Caco-2 (cell line): ENCODE measurements around the gene CCM2. TPM values are rescaled to one million over a fixed set of nuclear protein-coding genes. Genes with fewer than 3 reads are reported as not detected.

Experiments used
- BruUV-seq: library from RNA; stranded (reverse); fragments of 400-500 nt; replicated peaks from 2 replicates; lab custom pipeline; 2021; lab: Mats Ljungman, UMichigan
- CTCF ChIA-PET: fragments of 300-600 bp; sonication (Branson Sonifier 250); formaldehyde crosslinking; loops from one replicate; lab custom pipeline; 2022; ENCODE audit warnings: antibody characterized with exemption; lab: Charles Lee
- POLR2A ChIA-PET: fragments of 300-600 bp; sonication (Branson Sonifier 250); formaldehyde crosslinking; loops from one replicate; lab custom pipeline; 2022; ENCODE audit warnings: antibody characterized with exemption; lab: Charles Lee
- DNase-seq, 2 experiments: peaks; one replicate each; pipeline versions ENCODE4 v3.0.0 to v3.0.0-alpha.2; 2020 to 2022
- H3K27me3 ChIP-seq: replicated peaks from 2 replicates; pipeline ENCODE4 v1.6.0; 2011; ENCODE audit warnings: low read length; ENCODE audit not compliant: control insufficient read depth, insufficient read depth
- H3K36me3 ChIP-seq: 2 replicates; pipeline ENCODE4 v1.5.1; 2011; ENCODE audit warnings: low read length; ENCODE audit not compliant: control insufficient read depth, insufficient read depth
- H3K4me1 ChIP-seq: fragments of 250-450 bp; sonication (Bioruptor Pico); 2 replicates; pipeline ENCODE4 v1.5.1; 2020; ENCODE audit warnings: mild to moderate bottlenecking
- H3K4me3 ChIP-seq: 2 replicates; pipeline ENCODE4 v1.5.1; 2011; ENCODE audit warnings: low read depth, mild to moderate bottlenecking, control low read depth, low read length
- H3K9me3 ChIP-seq: fragments of 250-450 bp; sonication (Bioruptor Pico); 2 replicates; pipeline ENCODE4 v1.5.1; 2020; ENCODE audit warnings: mild to moderate bottlenecking, moderate library complexity
- H3K27ac Mint-ChIP-seq: one replicate; pipeline ENCODE4 v1.8.0; 2022; ENCODE audit warnings: mixed read lengths; ENCODE audit not compliant: unreplicated experiment
- H3K27me3 Mint-ChIP-seq: one replicate; pipeline ENCODE4 v1.8.0; 2022; ENCODE audit warnings: mixed read lengths; ENCODE audit not compliant: insufficient read depth, unreplicated experiment
- H3K36me3 Mint-ChIP-seq: one replicate; pipeline ENCODE4 v1.8.0; 2022; ENCODE audit warnings: mild to moderate bottlenecking, mixed read lengths; ENCODE audit not compliant: insufficient read depth, unreplicated experiment
- H3K4me1 Mint-ChIP-seq: one replicate; pipeline ENCODE4 v1.8.0; 2022; ENCODE audit warnings: low read depth, mixed read lengths; ENCODE audit not compliant: unreplicated experiment
- H3K4me3 Mint-ChIP-seq: one replicate; pipeline ENCODE4 v1.8.0; 2022; ENCODE audit warnings: mild to moderate bottlenecking, moderate library complexity, mixed read lengths; ENCODE audit not compliant: unreplicated experiment
- H3K9me3 Mint-ChIP-seq: one replicate; pipeline ENCODE4 v1.8.0; 2022; ENCODE audit warnings: mixed read lengths; ENCODE audit not compliant: unreplicated experiment
- intact Hi-C: fragments of 100-400 bp; cut with micrococcal nuclease; formaldehyde crosslinking; loops from one replicate; pipeline ENCODE4 v1.10.0; 2022; ENCODE audit not compliant: unreplicated experiment
- total RNA-seq: library from RNA; stranded (reverse); gene quantifications from 2 replicates; pipeline ENCODE4 v1.2.3, GENCODE V29; 2022
- TF ChIP-seq, protein P1 (sequence below), 2 experiments: fragments of 200-600 bp in 1 of 2; IDR thresholded peaks; 1 replicate in 1 of 2; 2 replicates in 1 of 2; pipeline versions ENCODE4 v1.5.1 to v1.8.0; 2011 to 2022; ENCODE audit warnings: antibody characterized with exemption in 1 of 2, control low read depth in 1 of 2, inconsistent platforms in 1 of 2, low read depth in 1 of 2, low read length in 1 of 2, mild to moderate bottlenecking in 1 of 2, moderate library complexity in 1 of 2; ENCODE audit not compliant: insufficient read depth in 1 of 2, severe bottlenecking in 1 of 2, unreplicated experiment in 1 of 2

Gene CCM2
- total RNA-seq, 1 experiment from 2014 or later = 28.2 TPM

DNA sequence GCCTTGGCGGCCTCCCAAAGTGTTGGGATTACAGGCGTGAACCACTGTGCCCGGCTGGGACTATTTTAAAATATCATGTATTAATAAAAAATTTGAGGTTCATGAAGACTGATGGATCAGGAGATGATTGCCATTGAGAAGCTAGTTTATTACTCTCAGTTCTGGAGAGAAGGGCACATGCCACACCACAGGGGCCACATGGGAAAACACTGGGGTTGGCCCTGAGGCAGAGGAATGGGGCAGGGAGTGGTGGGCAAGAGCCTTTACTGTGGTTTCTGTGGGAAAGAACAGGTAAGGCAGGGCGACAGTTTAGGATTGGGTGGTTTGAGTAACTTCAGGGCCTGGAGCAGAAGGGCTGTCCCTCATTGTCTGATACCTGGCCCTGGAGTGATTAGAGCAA is 118.3 kb downstream of the CCM2 start:
- no TSS peak for BruUV-seq

DNA sequence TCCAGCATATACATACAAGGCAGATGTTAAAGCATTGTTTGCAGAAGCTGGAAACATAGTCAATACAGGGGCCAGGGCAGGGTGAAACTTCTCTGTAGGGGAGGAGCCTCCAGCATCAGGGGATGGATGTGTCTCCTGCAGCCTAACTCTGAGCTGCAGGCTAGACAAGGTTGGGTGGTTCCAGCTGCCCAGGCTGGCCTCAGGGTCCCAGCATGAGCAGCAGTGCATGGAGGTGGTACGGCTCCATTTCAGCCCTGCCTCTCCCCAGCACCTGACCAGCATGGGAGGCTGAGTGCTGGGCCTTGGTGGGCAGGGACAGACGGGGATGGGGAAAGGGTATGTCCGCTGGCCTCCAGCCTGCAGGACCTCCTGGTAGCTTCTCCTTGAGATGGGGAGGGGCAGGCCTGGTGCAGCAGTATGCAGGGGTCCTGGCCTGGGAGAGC is 118.9 kb downstream of the CCM2 start:
- H3K4me1 Mint-ChIP-seq = no peaks in the 10 kb centered on the region
- H3K9me3 ChIP-seq = no peaks in the 10 kb centered on the region
- H3K4me3 ChIP-seq = no peak overlapping the region
- H3K4me3 Mint-ChIP-seq = no peak overlapping the region
- TF ChIP-seq, protein P1, sequence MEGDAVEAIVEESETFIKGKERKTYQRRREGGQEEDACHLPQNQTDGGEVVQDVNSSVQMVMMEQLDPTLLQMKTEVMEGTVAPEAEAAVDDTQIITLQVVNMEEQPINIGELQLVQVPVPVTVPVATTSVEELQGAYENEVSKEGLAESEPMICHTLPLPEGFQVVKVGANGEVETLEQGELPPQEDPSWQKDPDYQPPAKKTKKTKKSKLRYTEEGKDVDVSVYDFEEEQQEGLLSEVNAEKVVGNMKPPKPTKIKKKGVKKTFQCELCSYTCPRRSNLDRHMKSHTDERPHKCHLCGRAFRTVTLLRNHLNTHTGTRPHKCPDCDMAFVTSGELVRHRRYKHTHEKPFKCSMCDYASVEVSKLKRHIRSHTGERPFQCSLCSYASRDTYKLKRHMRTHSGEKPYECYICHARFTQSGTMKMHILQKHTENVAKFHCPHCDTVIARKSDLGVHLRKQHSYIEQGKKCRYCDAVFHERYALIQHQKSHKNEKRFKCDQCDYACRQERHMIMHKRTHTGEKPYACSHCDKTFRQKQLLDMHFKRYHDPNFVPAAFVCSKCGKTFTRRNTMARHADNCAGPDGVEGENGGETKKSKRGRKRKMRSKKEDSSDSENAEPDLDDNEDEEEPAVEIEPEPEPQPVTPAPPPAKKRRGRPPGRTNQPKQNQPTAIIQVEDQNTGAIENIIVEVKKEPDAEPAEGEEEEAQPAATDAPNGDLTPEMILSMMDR (IDR thresholded peaks at IDR 0.05; ENCODE audit: insufficient read depth in 1 of 2, low read depth in 1 of 2, low read length in 1 of 2, severe bottlenecking in 1 of 2, unreplicated experiment in 1 of 2) = no peak
- H3K27ac Mint-ChIP-seq = no peak overlapping the region
- no peak for DNase-seq
- no peaks in the 10 kb centered on the region for H3K36me3 ChIP-seq
- CTCF ChIA-PET = no interaction called here
- no peaks in the 10 kb centered on the region for H3K27me3 Mint-ChIP-seq
- H3K4me1 ChIP-seq = no peaks in the 10 kb centered on the region
- no TSS peak for BruUV-seq
- no peaks in the 10 kb centered on the region for H3K27me3 ChIP-seq
- no peaks in the 10 kb centered on the region for H3K36me3 Mint-ChIP-seq
- intact Hi-C loops = no loop called here
- POLR2A ChIA-PET = no interaction called here
- no peaks in the 10 kb centered on the region for H3K9me3 Mint-ChIP-seq

More for the DNA sequence above, 118.3 kb downstream of the CCM2 start:
- H3K4me1 Mint-ChIP-seq = no peaks in the 10 kb centered on the region
- POLR2A ChIA-PET = no interaction called here
- DNase-seq = no peak
- H3K4me3 Mint-ChIP-seq = no peak overlapping the region
- no peaks in the 10 kb centered on the region for H3K9me3 ChIP-seq
- intact Hi-C loops = no loop called here
- no peaks in the 10 kb centered on the region for H3K4me1 ChIP-seq
- CTCF ChIA-PET = no interaction called here
- H3K27me3 ChIP-seq = no peaks in the 10 kb centered on the region
- no peak overlapping the region for H3K4me3 ChIP-seq
- no peaks in the 10 kb centered on the region for H3K9me3 Mint-ChIP-seq
- no peaks in the 10 kb centered on the region for H3K36me3 Mint-ChIP-seq
- no peaks in the 10 kb centered on the region for H3K36me3 ChIP-seq
- no peaks in the 10 kb centered on the region for H3K27me3 Mint-ChIP-seq
- TF ChIP-seq, protein P1 (IDR thresholded peaks at IDR 0.05; ENCODE audit: insufficient read depth in 1 of 2, low read depth in 1 of 2, low read length in 1 of 2, severe bottlenecking in 1 of 2, unreplicated experiment in 1 of 2) = no peak
- no peak overlapping the region for H3K27ac Mint-ChIP-seq

DNA sequence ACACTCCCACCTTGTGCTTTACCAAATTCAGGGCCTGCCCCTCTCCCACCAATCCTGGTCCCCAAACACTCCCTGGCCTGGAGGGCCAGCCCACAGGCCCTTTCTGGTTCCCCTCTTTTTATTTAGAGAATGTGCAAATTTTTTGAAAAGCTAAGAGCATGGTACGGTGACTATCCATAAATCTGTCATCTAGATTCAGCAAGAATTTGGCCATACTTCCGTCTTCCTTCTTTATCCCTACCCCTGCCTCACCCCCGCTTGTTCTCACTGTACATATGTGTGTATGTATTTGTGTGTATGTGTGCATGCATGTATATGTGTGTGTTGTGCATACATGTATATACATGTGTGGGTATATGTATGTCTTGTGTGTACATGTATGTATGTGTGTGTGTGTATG is 119.5 kb downstream of the CCM2 start:
- DNase-seq = no peak
- ChIA-PET CTCF (no interaction called here), POLR2A (no interaction called here)
- intact Hi-C loops = no loop called here
- H3K4me3 ChIP-seq = no peak overlapping the region
- no peaks in the 10 kb centered on the region for H3K4me1 ChIP-seq
- no peak overlapping the region for H3K27ac Mint-ChIP-seq
- no peaks in the 10 kb centered on the region for H3K4me1 Mint-ChIP-seq
- BruUV-seq = no TSS peak
- H3K9me3 ChIP-seq = no peaks in the 10 kb centered on the region
- no peaks in the 10 kb centered on the region for H3K27me3 ChIP-seq
- no peaks in the 10 kb centered on the region for H3K9me3 Mint-ChIP-seq
- H3K36me3 ChIP-seq = no peaks in the 10 kb centered on the region
- no peaks in the 10 kb centered on the region for H3K36me3 Mint-ChIP-seq
- H3K27me3 Mint-ChIP-seq = no peaks in the 10 kb centered on the region
- TF ChIP-seq, protein P1 (IDR thresholded peaks at IDR 0.05; ENCODE audit: insufficient read depth in 1 of 2, low read depth in 1 of 2, low read length in 1 of 2, severe bottlenecking in 1 of 2, unreplicated experiment in 1 of 2) = no peak
- no peak overlapping the region for H3K4me3 Mint-ChIP-seq
